Spinal cord (tissue), 10 donors: ENCODE results near the gene AHR. TPM values are rescaled to one million over a fixed set of nuclear protein-coding genes. Genes with fewer than 3 reads are reported as not detected.
A peak's percentile ranks its signal among the peaks of the same experiment; 100 is the strongest.

Source experiments
- DNase-seq, 6 donors: peaks; one replicate each; pipeline versions ENCODE4 v3.0.0 to v3.0.0-alpha.2; 2013 to 2015; ENCODE audit warnings: low spot score in 6 of 6, low read depth in 4 of 6
- H3K27ac ChIP-seq: one replicate; pipeline ENCODE4 v1.5.1; 2013; ENCODE audit warnings: low read depth, low read length, control low read depth
- H3K27me3 ChIP-seq: one replicate; pipeline ENCODE4 v1.6.1; 2013; ENCODE audit warnings: low read length; ENCODE audit not compliant: control insufficient read depth, insufficient read depth
- H3K36me3 ChIP-seq: one replicate; pipeline ENCODE4 v1.6.1; 2013; ENCODE audit warnings: low read length; ENCODE audit not compliant: control insufficient read depth, insufficient read depth
- H3K4me1 ChIP-seq: one replicate; pipeline ENCODE4 v1.6.1; 2013; ENCODE audit warnings: low read length; ENCODE audit not compliant: control insufficient read depth, insufficient read depth
- H3K4me3 ChIP-seq: one replicate; pipeline ENCODE4 v1.5.1; 2013; ENCODE audit warnings: low read depth, low read length, control low read depth
- H3K9me3 ChIP-seq: one replicate; pipeline ENCODE4 v1.6.1; 2013; ENCODE audit warnings: low read length; ENCODE audit not compliant: control insufficient read depth, insufficient read depth
- WGBS: methylation state at CpG from one replicate; pipeline ENCODE4 v1.1.5; 2013; ENCODE audit warnings: missing lambda C conversion rate; ENCODE audit not compliant: insufficient coverage; 5-methylcytosine and 5-hydroxymethylcytosine counted together
- polyA plus RNA-seq, 2 donors: library from polyadenylated mRNA; unstranded; fragments of 120-200 nt; gene quantifications; one replicate each; pipeline ENCODE4 v1.2.1, GENCODE V29; 2013; ENCODE audit not compliant: insufficient read length in 2 of 2
- total RNA-seq, 2 donors: library from RNA; depleted of rRNA in 1 of 2; stranded (reverse); fragments of 120-200 nt in 1 of 2; fragments of >200 nt in 1 of 2; gene quantifications; one replicate each; pipeline versions ENCODE4 v1.2.3 to v1.2.4, GENCODE V29; 2013 to 2014
- donor health status: healthy.

AHR gene
- total and polyA plus RNA-seq, 4 donors, result 8.4 to 68.4 (median 28.8) TPM

DNA sequence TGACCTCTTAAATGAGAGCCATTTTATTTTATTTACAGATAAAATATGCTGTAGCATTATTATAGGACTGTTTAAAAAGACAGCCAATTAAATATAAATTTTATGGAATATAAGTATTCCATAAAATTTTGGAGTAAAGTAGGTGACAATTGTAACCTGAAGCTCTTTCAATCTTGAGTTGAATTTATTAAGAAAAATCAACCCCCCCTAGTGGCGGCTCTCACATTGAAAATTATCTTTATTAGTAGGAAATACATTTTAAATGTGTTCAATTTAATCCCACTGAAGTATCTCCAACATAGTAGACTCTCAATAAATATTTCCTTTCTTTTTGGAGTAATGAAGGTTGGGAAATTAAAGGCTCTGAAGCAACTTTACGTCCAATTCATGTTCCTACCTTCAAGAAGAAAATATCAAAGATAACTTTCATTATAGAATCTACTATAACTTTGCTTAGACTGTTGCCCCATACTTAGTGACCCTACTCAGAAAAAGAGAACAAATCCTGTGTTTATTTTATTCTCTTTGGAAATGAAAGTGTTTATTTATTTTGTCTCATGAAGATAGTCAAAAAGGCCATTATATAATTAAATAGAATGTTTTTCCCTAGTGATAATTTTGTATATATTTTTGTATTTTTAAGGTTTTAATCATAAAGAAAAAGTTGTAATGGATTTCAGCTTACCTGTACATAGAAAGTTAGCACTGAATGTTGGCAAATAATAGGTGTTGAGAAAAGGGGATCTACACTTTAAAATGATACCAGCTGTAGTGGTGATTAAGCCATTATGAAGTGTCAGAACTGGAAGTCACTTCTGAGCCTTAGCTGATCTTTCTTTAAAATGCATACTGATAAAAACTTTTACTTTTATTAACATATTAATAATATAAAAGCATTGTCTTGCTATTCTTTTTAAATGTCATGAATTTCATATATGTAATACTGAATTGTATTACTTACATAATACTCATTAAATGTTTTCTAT is 3.3 kb downstream of the AHR start:
- H3K27me3 ChIP-seq, result no peaks in the 10 kb centered on the region
- H3K4me1 ChIP-seq, result peaks cover 3% of the 10 kb centered on the region
- H3K27ac ChIP-seq, result peak overlapping the region; percentile 15
- no peaks in the 10 kb centered on the region for H3K36me3 ChIP-seq
- H3K9me3 ChIP-seq, result no peaks in the 10 kb centered on the region
- peak in 4 of 6 donors; percentile 12 to 76 (median 48) for DNase-seq
- H3K4me3 ChIP-seq, result peak overlapping the region; percentile 72
- WGBS, result no CpG with 5 or more reads among the region's 2 CpGs

DNA sequence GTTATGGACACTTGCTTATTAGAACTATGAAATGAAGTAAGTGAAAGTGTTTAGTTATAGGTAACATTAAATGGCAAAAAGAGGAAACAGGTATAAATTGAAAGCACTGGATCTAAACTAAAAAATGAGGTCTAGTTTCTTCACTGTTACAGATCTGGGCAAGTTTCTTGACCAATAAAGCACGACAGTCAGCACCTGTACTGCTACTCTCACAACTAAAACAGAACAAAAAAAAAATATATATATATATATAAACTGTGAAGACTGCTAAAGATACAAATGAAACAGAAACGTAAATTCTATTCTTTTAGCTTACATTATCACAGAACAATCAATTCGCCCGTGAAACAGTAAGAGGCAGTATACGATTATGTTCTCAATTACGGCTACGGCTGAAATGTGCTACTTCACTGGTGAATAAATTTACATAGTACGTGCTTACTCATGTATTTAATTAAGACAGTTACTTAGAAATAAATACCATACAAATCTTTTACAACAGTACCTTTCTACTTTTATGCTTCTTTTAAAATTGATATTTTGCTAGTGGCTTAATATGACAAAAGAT is 4.2 kb downstream of the AHR start:
- peak in 3 of 6 donors; percentile 9 to 74 (median 28) for DNase-seq
- WGBS, result no CpG with 5 or more reads among the region's 8 CpGs
- Histone ChIP-seq H3K4me1 (peaks cover 3% of the 10 kb centered on the region), H3K9me3 (no peaks in the 10 kb centered on the region), H3K27ac (no peak overlapping the region), H3K36me3 (no peaks in the 10 kb centered on the region), H3K4me3 (no peak overlapping the region), H3K27me3 (no peaks in the 10 kb centered on the region)

GRCh38 chr7:17304926-17305325 is 6.5 kb downstream of the AHR start:
- Histone ChIP-seq H3K4me3 (no peak overlapping the region), H3K27ac (no peak overlapping the region)

DNA sequence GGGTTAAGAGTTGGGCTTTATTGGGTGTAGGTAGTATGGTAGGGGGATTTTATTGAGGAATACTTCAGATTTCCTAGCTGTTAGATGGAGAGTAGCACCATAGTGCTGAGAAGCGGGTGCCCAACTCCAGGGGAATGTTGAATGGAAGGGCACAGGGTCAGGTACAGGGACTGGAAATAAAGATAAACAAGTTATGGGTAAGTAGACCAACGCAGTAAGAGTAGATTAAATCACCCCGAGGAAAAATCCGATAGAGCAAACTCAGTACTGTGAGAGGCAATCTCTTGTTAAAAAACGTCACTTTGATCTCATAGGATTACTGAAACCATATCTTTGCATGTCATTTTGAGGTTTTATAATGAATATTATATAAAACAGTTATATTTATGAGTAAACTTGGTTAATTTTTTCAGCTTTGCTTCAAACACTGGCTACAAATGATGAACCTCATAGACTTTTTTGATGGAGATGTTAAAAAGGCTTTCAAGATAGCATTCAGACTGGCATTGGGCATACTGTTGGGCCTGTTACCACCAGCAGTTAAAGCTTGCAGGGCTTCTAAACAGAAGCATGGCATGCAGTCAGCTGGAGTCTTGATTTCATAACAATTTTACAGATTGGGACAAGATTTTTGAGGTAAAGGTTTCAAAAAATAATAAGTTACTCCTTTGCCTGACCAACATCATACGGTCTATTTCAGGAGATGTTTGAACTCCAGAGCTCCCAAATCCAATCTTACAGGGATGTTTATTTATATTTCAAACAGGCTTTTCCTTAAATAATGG is 7.1 kb downstream of the AHR start:
- DNase-seq, result no peak
- 100% methylated on average over 1 of the region's 6 CpGs for WGBS
- Histone ChIP-seq H3K9me3 (no peaks in the 10 kb centered on the region), H3K4me1 (no peaks in the 10 kb centered on the region), H3K27ac (no peak overlapping the region), H3K27me3 (no peaks in the 10 kb centered on the region), H3K4me3 (no peak overlapping the region), H3K36me3 (no peaks in the 10 kb centered on the region)

More at GRCh38 chr7:17304926-17305325, 6.5 kb downstream of the AHR start:
- Histone ChIP-seq H3K9me3 (no peaks in the 10 kb centered on the region), H3K27me3 (no peaks in the 10 kb centered on the region), H3K36me3 (no peaks in the 10 kb centered on the region), H3K4me1 (no peaks in the 10 kb centered on the region)
- no peak for DNase-seq

GRCh38 chr7:17307000-17307399 is 8.5 kb downstream of the AHR start:
- no peak overlapping the region for H3K4me3 ChIP-seq

GRCh38 chr7:17307558-17307957 is 9.1 kb downstream of the AHR start:
- no peak for DNase-seq
- no peak overlapping the region for H3K4me3 ChIP-seq
- H3K27ac ChIP-seq, result no peak overlapping the region
- WGBS, result 96% methylated on average over 5 of the region's 5 CpGs
- H3K36me3 ChIP-seq, result no peaks in the 10 kb centered on the region
- H3K9me3 ChIP-seq, result no peaks in the 10 kb centered on the region
- H3K4me1 ChIP-seq, result no peaks in the 10 kb centered on the region
- no peaks in the 10 kb centered on the region for H3K27me3 ChIP-seq

More at GRCh38 chr7:17307000-17307399, 8.5 kb downstream of the AHR start:
- no peaks in the 10 kb centered on the region for H3K9me3 ChIP-seq
- no peak overlapping the region for H3K27ac ChIP-seq
- no peaks in the 10 kb centered on the region for H3K27me3 ChIP-seq
- WGBS, result no CpG with 5 or more reads among the region's 1 CpG
- H3K36me3 ChIP-seq, result no peaks in the 10 kb centered on the region
- no peaks in the 10 kb centered on the region for H3K4me1 ChIP-seq
- DNase-seq, result no peak

- H3K9me3 ChIP-seq, result no peaks in the 10 kb centered on the region
- no peak overlapping the region for H3K27ac ChIP-seq
- H3K36me3 ChIP-seq, result no peaks in the 10 kb centered on the region
- no peak overlapping the region for H3K4me3 ChIP-seq
- H3K4me1 ChIP-seq, result no peaks in the 10 kb centered on the region
- DNase-seq, result no peak
- H3K27me3 ChIP-seq, result no peaks in the 10 kb centered on the region
- WGBS, result no CpG with 5 or more reads among the region's 2 CpGs
Measured at GRCh38 chr7:17307969-17308648, 9.7 kb downstream of the AHR start.

DNA sequence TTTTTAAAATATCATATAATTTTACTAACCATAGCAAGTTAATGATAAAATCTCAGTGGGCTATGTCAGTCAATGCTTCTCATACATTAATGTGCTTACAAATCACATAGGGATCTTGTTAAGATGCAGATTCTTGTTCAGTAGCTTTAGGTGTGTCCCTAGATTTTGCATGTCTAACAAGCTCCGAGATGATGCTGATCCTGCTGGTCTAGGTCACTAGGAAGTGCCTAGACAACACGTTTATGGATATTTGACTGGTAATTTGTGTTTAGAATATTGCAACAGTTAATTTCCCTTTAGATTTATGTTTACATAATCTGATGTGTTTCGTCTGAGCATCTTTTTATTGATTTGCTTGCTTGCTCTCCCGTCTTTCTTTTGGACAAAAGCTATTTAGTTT is 12.7 kb downstream of the AHR start:
- Histone ChIP-seq H3K27ac (no peak overlapping the region), H3K4me3 (no peak overlapping the region), H3K4me1 (no peaks in the 10 kb centered on the region), H3K36me3 (no peaks in the 10 kb centered on the region), H3K9me3 (no peaks in the 10 kb centered on the region), H3K27me3 (no peaks in the 10 kb centered on the region)
- DNase-seq, result no peak
- 100% methylated on average over 1 of the region's 4 CpGs for WGBS

DNA sequence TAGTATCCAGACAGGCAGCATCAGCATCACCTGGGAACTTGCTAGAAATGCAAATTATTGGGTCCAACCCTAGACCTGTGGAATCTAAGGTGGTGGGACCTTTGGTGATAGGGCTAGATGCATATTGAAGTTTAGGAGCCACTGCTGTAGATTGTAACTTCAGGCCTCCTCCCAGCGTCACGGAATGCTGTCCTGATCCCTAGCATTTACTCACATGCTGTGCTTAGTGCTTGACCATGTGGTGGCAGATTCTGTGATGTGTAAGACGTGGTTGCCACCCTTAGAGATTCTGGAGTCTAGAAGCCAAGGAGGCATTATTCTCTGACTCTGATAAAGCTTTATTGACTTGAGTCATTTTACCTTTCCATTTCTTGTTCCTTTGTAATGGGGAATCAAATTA is 13.5 kb downstream of the AHR start:
- H3K4me1 ChIP-seq, result no peaks in the 10 kb centered on the region
- H3K4me3 ChIP-seq, result no peak overlapping the region
- DNase-seq, result no peak
- 72% methylated on average over 2 of the region's 3 CpGs for WGBS
- H3K27me3 ChIP-seq, result no peaks in the 10 kb centered on the region
- no peak overlapping the region for H3K27ac ChIP-seq
- no peaks in the 10 kb centered on the region for H3K9me3 ChIP-seq
- no peaks in the 10 kb centered on the region for H3K36me3 ChIP-seq
